Astrocyte (in vitro differentiated cells and primary cell): Measurements from ENCODE around the gene DENND4B.

Experiments used
- CTCF ChIP-seq: IDR thresholded peaks from 2 replicates; pipeline ENCODE4 v1.5.1; 2011; ENCODE audit warnings: low read depth, mild to moderate bottlenecking, inconsistent platforms, low read length, moderate library complexity; ENCODE audit not compliant: insufficient read depth
- EZH2 ChIP-seq: IDR thresholded peaks from 2 replicates; pipeline ENCODE4 v1.6.1; 2012; ENCODE audit warnings: mild to moderate bottlenecking, low read length, inconsistent platforms; ENCODE audit not compliant: insufficient read depth

- TF ChIP-seq CTCF (no peak), EZH2 (peak; percentile 32)
These were observed 31.0 kb upstream of the DENND4B start, which contains the start of gene JTB for GRCh38 chr1:153977250-153978240.
